ENCODE data around the gene ITPR2.

DNA sequence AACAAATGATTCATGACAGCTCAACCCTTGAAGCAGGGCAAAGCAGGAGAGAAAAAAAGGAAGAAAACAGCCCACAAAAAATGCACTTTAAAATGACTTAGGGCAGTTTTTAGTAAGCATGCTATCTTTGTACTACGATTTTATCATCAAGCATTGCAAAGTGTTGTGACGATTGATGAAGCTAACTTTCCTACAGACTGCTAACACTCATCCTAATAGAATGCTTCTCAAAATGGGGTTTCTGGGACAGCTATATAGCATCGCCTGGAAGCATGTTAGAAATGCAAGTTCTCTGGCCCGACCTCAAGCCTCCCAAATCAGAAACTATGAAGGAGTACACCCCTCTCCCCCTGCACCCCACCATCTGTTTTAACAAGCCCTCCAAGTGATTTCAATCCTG, 381.2 kb downstream of the ITPR2 start:
- TF ChIP-seq, protein P1, sequence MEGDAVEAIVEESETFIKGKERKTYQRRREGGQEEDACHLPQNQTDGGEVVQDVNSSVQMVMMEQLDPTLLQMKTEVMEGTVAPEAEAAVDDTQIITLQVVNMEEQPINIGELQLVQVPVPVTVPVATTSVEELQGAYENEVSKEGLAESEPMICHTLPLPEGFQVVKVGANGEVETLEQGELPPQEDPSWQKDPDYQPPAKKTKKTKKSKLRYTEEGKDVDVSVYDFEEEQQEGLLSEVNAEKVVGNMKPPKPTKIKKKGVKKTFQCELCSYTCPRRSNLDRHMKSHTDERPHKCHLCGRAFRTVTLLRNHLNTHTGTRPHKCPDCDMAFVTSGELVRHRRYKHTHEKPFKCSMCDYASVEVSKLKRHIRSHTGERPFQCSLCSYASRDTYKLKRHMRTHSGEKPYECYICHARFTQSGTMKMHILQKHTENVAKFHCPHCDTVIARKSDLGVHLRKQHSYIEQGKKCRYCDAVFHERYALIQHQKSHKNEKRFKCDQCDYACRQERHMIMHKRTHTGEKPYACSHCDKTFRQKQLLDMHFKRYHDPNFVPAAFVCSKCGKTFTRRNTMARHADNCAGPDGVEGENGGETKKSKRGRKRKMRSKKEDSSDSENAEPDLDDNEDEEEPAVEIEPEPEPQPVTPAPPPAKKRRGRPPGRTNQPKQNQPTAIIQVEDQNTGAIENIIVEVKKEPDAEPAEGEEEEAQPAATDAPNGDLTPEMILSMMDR (IDR thresholded peaks at IDR 0.05), result no peak
- TF ChIP-seq POLR2A (IDR thresholded peaks at IDR 0.05), result no peak
- no peak for TF ChIP-seq EP300 (IDR thresholded peaks at IDR 0.05)

Measured in tibial nerve (tissue), 4 donors.